Heart left ventricle (tissue), 13 donors: ENCODE data around the gene MORN5.

Source experiments
- POLR2A ChIP-seq, 2 donors: fragments of 450-650 bp; IDR thresholded peaks; one replicate each; pipeline ENCODE4 v1.6.1; 2017; ENCODE audit warnings: antibody characterized with exemption in 2 of 2, mild to moderate bottlenecking in 2 of 2, moderate library complexity in 2 of 2
- TF ChIP-seq, protein P1 (sequence below), 12 donors: fragments of 200-600 bp; sonication (generic) in 4 of 12; IDR thresholded peaks; one replicate each; pipeline versions ENCODE4 v1.5.0 to v1.8.0; 2018 to 2022; ENCODE audit warnings: antibody characterized with exemption in 12 of 12, mild to moderate bottlenecking in 5 of 12
- donor health status: ischemic (EF 13 %, LVEDD 7.1; RV severe dilation, severe dysfunction).
- donor health status: DM: no; HTN: yes; CAD: no.
- donor health status: DM: no; HTN: no; CAD: no.
- donor health status: ischemic (EF 25% LVEDD 6.9; RV normal size, moderate dysfunction).
- donor health status: ischemic (EF 25% LVEDD 5.7; RV mildly dilated, moderate dysfunction).
- donor health status: ischemic (EF 35%, LVEDD 5.7; RV mildly dilated, moderate dysfunction).
- donor health status: nonischemic (EF 11% LVEDD 7.7; RV severe dilation, severe dysfunction).
- donor health status: DM: yes; HTN: yes; CAD: no.
- donor health status: PGD.
- donor health status: ischemic (EF 29% LVEDD 5.4; RV normal size, mild dysfunction).
- donor health status: nonischemic (EF 23%, LVEDD 6.1; RV moderate dilation, normal function).

- no peak for TF ChIP-seq POLR2A (IDR thresholded peaks at IDR 0.05)
- TF ChIP-seq, protein P1, sequence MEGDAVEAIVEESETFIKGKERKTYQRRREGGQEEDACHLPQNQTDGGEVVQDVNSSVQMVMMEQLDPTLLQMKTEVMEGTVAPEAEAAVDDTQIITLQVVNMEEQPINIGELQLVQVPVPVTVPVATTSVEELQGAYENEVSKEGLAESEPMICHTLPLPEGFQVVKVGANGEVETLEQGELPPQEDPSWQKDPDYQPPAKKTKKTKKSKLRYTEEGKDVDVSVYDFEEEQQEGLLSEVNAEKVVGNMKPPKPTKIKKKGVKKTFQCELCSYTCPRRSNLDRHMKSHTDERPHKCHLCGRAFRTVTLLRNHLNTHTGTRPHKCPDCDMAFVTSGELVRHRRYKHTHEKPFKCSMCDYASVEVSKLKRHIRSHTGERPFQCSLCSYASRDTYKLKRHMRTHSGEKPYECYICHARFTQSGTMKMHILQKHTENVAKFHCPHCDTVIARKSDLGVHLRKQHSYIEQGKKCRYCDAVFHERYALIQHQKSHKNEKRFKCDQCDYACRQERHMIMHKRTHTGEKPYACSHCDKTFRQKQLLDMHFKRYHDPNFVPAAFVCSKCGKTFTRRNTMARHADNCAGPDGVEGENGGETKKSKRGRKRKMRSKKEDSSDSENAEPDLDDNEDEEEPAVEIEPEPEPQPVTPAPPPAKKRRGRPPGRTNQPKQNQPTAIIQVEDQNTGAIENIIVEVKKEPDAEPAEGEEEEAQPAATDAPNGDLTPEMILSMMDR (IDR thresholded peaks at IDR 0.05): no peak
Observed at GRCh38 chr9:122197426-122197825, 37.7 kb downstream of the MORN5 start.
